22Rv1 (cell line): ENCODE measurements around the gene SLC9A9.

Source experiments
- H3K27ac ChIP-seq: fragments of 450-650 bp; 2 replicates; pipeline ENCODE4 v1.5.1; 2017
- CTCF ChIP-seq: fragments of 450-650 bp; IDR thresholded peaks from 2 replicates; pipeline ENCODE4 v1.5.1; 2017; ENCODE audit warnings: mild to moderate bottlenecking
- ZFX ChIP-seq: fragments of 450-650 bp; IDR thresholded peaks from 2 replicates; pipeline ENCODE4 v1.6.1; 2017; ENCODE audit warnings: antibody characterized with exemption, borderline replicate concordance

SLC9A9 gene

GRCh38 chr3:143245692-143246091 lies 602.6 kb downstream of the SLC9A9 start:
- no peak overlapping the region for H3K27ac ChIP-seq
- TF ChIP-seq ZFX (no peak), CTCF (no peak)

- TF ChIP-seq ZFX (no peak), CTCF (no peak)
- no peak overlapping the region for H3K27ac ChIP-seq
Measured at GRCh38 chr3:143244516-143245063, 603.7 kb downstream of the SLC9A9 start.

GRCh38 chr3:143243686-143244085 lies 604.6 kb downstream of the SLC9A9 start:
- H3K27ac ChIP-seq, result no peak overlapping the region
- no peak for TF ChIP-seq CTCF
- no peak for TF ChIP-seq ZFX

GRCh38 chr3:143242691-143243090 lies 605.6 kb downstream of the SLC9A9 start:
- TF ChIP-seq ZFX, result no peak
- no peak for TF ChIP-seq CTCF
- no peak overlapping the region for H3K27ac ChIP-seq

GRCh38 chr3:143242101-143242500 lies 606.2 kb downstream of the SLC9A9 start:
- no peak overlapping the region for H3K27ac ChIP-seq
- TF ChIP-seq CTCF, result no peak
- TF ChIP-seq ZFX, result no peak

- no peak overlapping the region for H3K27ac ChIP-seq
- TF ChIP-seq ZFX (no peak), CTCF (no peak)
Measured at GRCh38 chr3:143241481-143241951, 606.8 kb downstream of the SLC9A9 start.

- no peak overlapping the region for H3K27ac ChIP-seq
- TF ChIP-seq ZFX (no peak), CTCF (no peak)
Measured at GRCh38 chr3:143240886-143241285, 607.4 kb downstream of the SLC9A9 start.
